Loucy (cell line): ENCODE results near the gene SNX14.

Experiments used
- H2AFZ ChIP-seq: fragments of 200-600 bp; sonication (generic); 2 replicates; pipeline ENCODE4 v1.6.0; 2016; ENCODE audit warnings: antibody characterized with exemption, mild to moderate bottlenecking, low read length, moderate library complexity
- H3F3A ChIP-seq: fragments of 200-600 bp; 2 replicates; pipeline ENCODE4 v1.6.0; 2016; ENCODE audit warnings: antibody characterized with exemption, low read depth, mild to moderate bottlenecking
- H3K27me3 ChIP-seq: fragments of 200-600 bp; sonication (generic); 2 replicates; pipeline ENCODE4 v1.6.1; 2014; ENCODE audit warnings: low read length, mild to moderate bottlenecking; ENCODE audit not compliant: insufficient read depth, poor library complexity, severe bottlenecking
- H3K36me3 ChIP-seq: fragments of 200-600 bp; sonication (generic); 2 replicates; pipeline ENCODE4 v1.6.1; 2016; ENCODE audit warnings: low read length; ENCODE audit not compliant: insufficient read depth
- H3K4me1 ChIP-seq: fragments of 200-600 bp; sonication (generic); 2 replicates; pipeline ENCODE4 v1.5.1; 2014; ENCODE audit warnings: low read length, mild to moderate bottlenecking; ENCODE audit not compliant: insufficient read depth, poor library complexity, severe bottlenecking
- H3K4me2 ChIP-seq: fragments of 200-600 bp; sonication (generic); 2 replicates; pipeline ENCODE4 v1.6.0; 2014; ENCODE audit warnings: antibody characterized with exemption, low read length, low read depth, mild to moderate bottlenecking; ENCODE audit not compliant: poor library complexity, severe bottlenecking
- H3K4me3 ChIP-seq: fragments of 200-600 bp; sonication (generic); 2 replicates; pipeline ENCODE4 v1.5.1; 2014; ENCODE audit warnings: low read length, mild to moderate bottlenecking, mixed read lengths; ENCODE audit not compliant: poor library complexity, severe bottlenecking
- H3K79me2 ChIP-seq: fragments of 200-600 bp; sonication (generic); 2 replicates; pipeline ENCODE4 v1.6.1; 2014; ENCODE audit warnings: low read length; ENCODE audit not compliant: insufficient read depth
- H3K9ac ChIP-seq: fragments of 200-600 bp; sonication (generic); 2 replicates; pipeline ENCODE4 v1.6.0; 2014; ENCODE audit warnings: mild to moderate bottlenecking, low read depth, low read length, moderate library complexity; ENCODE audit not compliant: poor library complexity, severe bottlenecking
- H3K9me2 ChIP-seq: fragments of 200-600 bp; sonication (generic); replicated peaks from 2 replicates; pipeline ENCODE4 v1.6.1; 2016; ENCODE audit warnings: low read depth, low read length, mixed read lengths
- H3K9me3 ChIP-seq: fragments of 200-600 bp; sonication (generic); 2 replicates; pipeline ENCODE4 v1.6.1; 2014; ENCODE audit warnings: mild to moderate bottlenecking, antibody characterized with exemption, low read length, low read depth; ENCODE audit not compliant: insufficient read depth
- H4K20me1 ChIP-seq: fragments of 200-600 bp; sonication (generic); 2 replicates; pipeline ENCODE4 v1.6.0; 2014; ENCODE audit warnings: antibody characterized with exemption, low read length, mild to moderate bottlenecking; ENCODE audit not compliant: insufficient read depth, poor library complexity, severe bottlenecking
- CTCF ChIP-seq: fragments of 200-600 bp; sonication (generic); conservative IDR thresholded peaks from 2 replicates; pipeline ENCODE4 v1.5.1; 2014; ENCODE audit warnings: mild to moderate bottlenecking, antibody characterized with exemption, low read length
- EZH2phosphoT487 ChIP-seq: fragments of 200-600 bp; IDR thresholded peaks from 2 replicates; pipeline ENCODE4 v1.6.1; 2018; ENCODE audit warnings: antibody characterized with exemption, mild to moderate bottlenecking, moderate library complexity, borderline replicate concordance

Gene SNX14

GRCh38 chr6:85561750-85562357 lies 31.8 kb downstream of the SNX14 start:
- H3K9me3 ChIP-seq = no peaks in the 10 kb centered on the region; the same call in 1 of the 2 replicates
- H3K4me2 ChIP-seq = no peak overlapping the region
- H3K4me1 ChIP-seq = no peaks in the 10 kb centered on the region
- H3K9me2 ChIP-seq = no peaks in the 10 kb centered on the region
- no peak overlapping the region for H2AFZ ChIP-seq
- no peak overlapping the region for H3K9ac ChIP-seq
- H4K20me1 ChIP-seq = no peaks in the 10 kb centered on the region
- no peaks in the 10 kb centered on the region for H3K79me2 ChIP-seq
- H3K27me3 ChIP-seq = no peaks in the 10 kb centered on the region
- TF ChIP-seq EZH2phosphoT487 (no peak), CTCF (no peak)
- peaks cover 76% of the 10 kb centered on the region for H3K36me3 ChIP-seq
- H3F3A ChIP-seq = no peaks in the 10 kb centered on the region
- no peak overlapping the region for H3K4me3 ChIP-seq

GRCh38 chr6:85556992-85557668 lies 36.5 kb downstream of the SNX14 start:
- no peak overlapping the region for H2AFZ ChIP-seq
- no peak overlapping the region for H3K9ac ChIP-seq
- TF ChIP-seq CTCF (no peak), EZH2phosphoT487 (no peak)
- H3F3A ChIP-seq = no peaks in the 10 kb centered on the region
- H3K36me3 ChIP-seq = peaks cover 65% of the 10 kb centered on the region
- H3K4me3 ChIP-seq = no peak overlapping the region
- H3K27me3 ChIP-seq = no peaks in the 10 kb centered on the region
- no peak overlapping the region for H3K4me2 ChIP-seq
- H3K9me2 ChIP-seq = no peaks in the 10 kb centered on the region
- no peaks in the 10 kb centered on the region for H4K20me1 ChIP-seq
- H3K79me2 ChIP-seq = no peaks in the 10 kb centered on the region
- H3K4me1 ChIP-seq = no peaks in the 10 kb centered on the region
- H3K9me3 ChIP-seq = no peaks in the 10 kb centered on the region

- Histone ChIP-seq H3K36me3 (peaks cover 53% of the 10 kb centered on the region), H3K9me2 (no peaks in the 10 kb centered on the region), H3K4me3 (no peak overlapping the region), H3K4me2 (no peak overlapping the region), H2AFZ (no peak overlapping the region), H3F3A (no peaks in the 10 kb centered on the region), H3K79me2 (no peaks in the 10 kb centered on the region), H3K4me1 (no peaks in the 10 kb centered on the region), H3K9me3 (no peaks in the 10 kb centered on the region), H4K20me1 (no peaks in the 10 kb centered on the region), H3K9ac (no peak overlapping the region), H3K27me3 (no peaks in the 10 kb centered on the region)
- TF ChIP-seq CTCF = no peak
- TF ChIP-seq EZH2phosphoT487 = no peak
Observed at GRCh38 chr6:85552652-85553051, 41.0 kb downstream of the SNX14 start.
